Karpas-422 (cell line): ENCODE results near the gene CPSF4L. TPM values are rescaled to one million over a fixed set of nuclear protein-coding genes. Genes with fewer than 3 reads are reported as not detected.

ENCODE experiments used
- DNase-seq: peaks from one replicate; pipeline ENCODE4 v3.0.0-alpha.2; 2015
- H2AFZ ChIP-seq: fragments of 200-600 bp; sonication (generic); 2 replicates; pipeline ENCODE4 v1.6.1; 2014; ENCODE audit warnings: antibody characterized with exemption, low read length, mixed read lengths
- H3K27ac ChIP-seq: fragments of 200-600 bp; sonication (generic); 2 replicates; pipeline ENCODE4 v1.5.1; 2014; ENCODE audit warnings: mild to moderate bottlenecking, low read length, moderate library complexity
- H3K27me3 ChIP-seq: fragments of 200-600 bp; sonication (generic); 2 replicates; pipeline ENCODE4 v1.6.1; 2014; ENCODE audit warnings: low read length, mixed read lengths
- H3K36me3 ChIP-seq: fragments of 200-600 bp; sonication (generic); 2 replicates; pipeline ENCODE4 v1.6.1; 2014; ENCODE audit warnings: low read length, mixed read lengths; ENCODE audit not compliant: insufficient read depth
- H3K4me1 ChIP-seq: fragments of 200-600 bp; sonication (generic); 2 replicates; pipeline ENCODE4 v1.6.1; 2014; ENCODE audit warnings: mild to moderate bottlenecking, low read length, mixed read lengths
- H3K4me2 ChIP-seq: fragments of 200-600 bp; sonication (generic); 2 replicates; pipeline ENCODE4 v1.6.1; 2014; ENCODE audit warnings: low read length, low read depth, mild to moderate bottlenecking; ENCODE audit not compliant: poor library complexity, severe bottlenecking
- H3K4me3 ChIP-seq: fragments of 200-600 bp; sonication (generic); 2 replicates; pipeline ENCODE4 v1.5.1; 2014; ENCODE audit warnings: mild to moderate bottlenecking, antibody characterized with exemption, low read length, mixed read lengths
- H3K79me2 ChIP-seq: fragments of 200-600 bp; sonication (generic); 2 replicates; pipeline ENCODE4 v1.6.1; 2014; ENCODE audit warnings: mild to moderate bottlenecking, low read length, mixed read lengths
- H3K9ac ChIP-seq: fragments of 200-600 bp; sonication (generic); 2 replicates; pipeline ENCODE4 v1.6.0; 2014; ENCODE audit warnings: low read length
- H3K9me2 ChIP-seq: fragments of 200-600 bp; sonication (generic), shearing (Covaris generic); replicated peaks from 2 replicates; pipeline ENCODE4 v1.6.0; 2014; ENCODE audit warnings: mild to moderate bottlenecking, low read length, moderate library complexity; ENCODE audit not compliant: insufficient read depth
- H3K9me3 ChIP-seq: fragments of 300-700, 200-600 bp; sonication (generic); 2 replicates; pipeline ENCODE4 v1.6.1; 2014; ENCODE audit warnings: low read length, mixed read lengths
- H4K20me1 ChIP-seq: fragments of 200-600 bp; sonication (generic); 2 replicates; pipeline ENCODE4 v1.6.1; 2014; ENCODE audit warnings: mild to moderate bottlenecking, antibody characterized with exemption, low read length, low read depth; ENCODE audit not compliant: insufficient read depth
- total RNA-seq: library from RNA; depleted of rRNA; stranded (reverse); fragments of >200 nt; shearing (Covaris generic); gene quantifications from 2 replicates; pipeline ENCODE4 v1.2.3, GENCODE V29; 2014; ENCODE audit warnings: low replicate concordance

Gene CPSF4L
- total RNA-seq, 1 experiment from 2014 or later: not detected

DNA sequence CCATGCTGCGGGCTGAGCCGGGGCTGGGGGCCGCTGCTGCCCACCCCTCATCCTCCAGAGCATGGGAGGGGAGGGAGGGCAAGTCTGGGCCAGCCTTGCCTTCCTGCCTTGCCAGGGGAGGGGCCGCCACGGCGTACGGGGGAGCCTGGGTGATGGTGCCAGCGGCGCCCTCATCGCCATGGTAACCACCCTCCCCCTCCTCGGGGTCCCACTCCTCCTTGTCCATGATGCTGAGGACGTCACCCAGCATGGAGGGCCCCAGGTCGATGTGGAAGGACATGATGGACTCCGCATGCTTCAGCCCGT, 23.9 kb upstream of the CPSF4L start:
- no peaks in the 10 kb centered on the region for H3K9me3 ChIP-seq
- H3K9me2 ChIP-seq: no peaks in the 10 kb centered on the region
- H3K79me2 ChIP-seq: no peaks in the 10 kb centered on the region
- no peak for DNase-seq
- no peak overlapping the region for H2AFZ ChIP-seq
- H3K9ac ChIP-seq: no peak overlapping the region
- H3K4me2 ChIP-seq: no peak overlapping the region
- no peaks in the 10 kb centered on the region for H3K36me3 ChIP-seq
- H3K27ac ChIP-seq: no peak overlapping the region
- no peaks in the 10 kb centered on the region for H4K20me1 ChIP-seq
- H3K4me1 ChIP-seq: peaks cover 16% of the 10 kb centered on the region
- H3K4me3 ChIP-seq: no peak overlapping the region
- H3K27me3 ChIP-seq: no peaks in the 10 kb centered on the region

DNA sequence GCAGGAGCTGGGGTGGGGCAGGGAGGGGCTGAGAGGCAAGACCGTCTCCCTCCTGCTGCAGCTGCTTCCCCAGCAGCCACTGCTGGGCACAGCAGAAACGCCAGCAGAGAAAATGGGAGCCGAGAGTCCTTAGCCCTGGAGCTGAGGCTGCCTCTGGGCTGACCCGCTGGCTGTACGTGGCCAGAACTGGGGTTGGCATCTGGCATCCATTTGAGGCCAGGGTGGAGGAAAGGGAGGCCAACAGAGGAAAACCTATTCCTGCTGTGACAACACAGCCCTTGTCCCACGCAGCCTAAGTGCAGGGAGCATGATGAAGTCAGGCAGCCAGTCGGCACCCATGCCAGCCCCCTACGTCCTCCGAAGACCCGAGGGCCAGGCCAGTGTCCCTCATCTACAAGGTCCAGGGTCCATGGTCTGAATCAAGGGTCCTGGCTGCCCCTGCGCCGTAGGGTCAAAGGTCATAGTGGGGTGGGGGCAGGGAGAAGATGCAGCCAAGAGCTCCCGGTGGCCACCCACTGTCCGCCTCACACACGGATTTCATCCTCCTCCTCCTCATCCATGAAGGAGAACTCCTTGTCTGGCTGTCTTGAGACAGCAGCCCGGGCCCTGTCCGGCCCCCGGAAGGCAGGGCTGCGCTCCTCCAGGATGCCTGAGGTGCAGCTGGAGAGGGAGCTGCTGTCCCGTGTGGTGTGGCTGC, 23.4 kb upstream of the CPSF4L start:
- no peak for DNase-seq
- peaks cover 16% of the 10 kb centered on the region for H3K4me1 ChIP-seq

DNA sequence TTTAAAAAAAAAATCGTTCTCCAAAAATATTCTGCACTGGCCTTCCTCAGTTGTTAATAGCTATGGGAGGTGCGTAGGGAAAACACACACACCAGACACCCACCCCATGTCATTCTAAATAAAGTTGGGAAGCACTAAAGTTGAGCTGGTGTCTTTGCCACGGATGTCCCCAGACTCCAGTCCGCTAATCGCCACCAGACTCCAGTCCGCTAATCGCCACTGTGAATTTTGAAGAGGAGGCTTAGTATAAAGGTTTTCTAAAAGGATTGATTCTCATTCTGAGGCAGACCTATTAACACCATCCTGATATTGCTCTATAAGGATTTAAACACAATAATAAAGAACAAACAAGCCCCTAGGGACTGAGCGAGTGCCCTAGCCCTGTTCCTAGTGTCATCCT, 22.7 kb upstream of the CPSF4L start:
- Histone ChIP-seq H3K9me2 (no peaks in the 10 kb centered on the region), H3K27me3 (no peaks in the 10 kb centered on the region), H3K4me3 (no peak overlapping the region), H3K79me2 (no peaks in the 10 kb centered on the region), H3K9me3 (no peaks in the 10 kb centered on the region), H3K36me3 (no peaks in the 10 kb centered on the region), H3K4me1 (peaks cover 16% of the 10 kb centered on the region), H3K9ac (no peak overlapping the region), H2AFZ (no peak overlapping the region), H3K4me2 (no peak overlapping the region), H3K27ac (no peak overlapping the region), H4K20me1 (no peaks in the 10 kb centered on the region)
- DNase-seq: no peak

More for the DNA sequence above, 23.4 kb upstream of the CPSF4L start:
- no peaks in the 10 kb centered on the region for H3K9me2 ChIP-seq
- no peak overlapping the region for H3K9ac ChIP-seq
- no peaks in the 10 kb centered on the region for H3K9me3 ChIP-seq
- no peaks in the 10 kb centered on the region for H3K79me2 ChIP-seq
- H4K20me1 ChIP-seq: no peaks in the 10 kb centered on the region
- H3K4me2 ChIP-seq: no peak overlapping the region
- H3K27ac ChIP-seq: no peak overlapping the region
- no peaks in the 10 kb centered on the region for H3K27me3 ChIP-seq
- no peak overlapping the region for H2AFZ ChIP-seq
- H3K4me3 ChIP-seq: no peak overlapping the region
- no peaks in the 10 kb centered on the region for H3K36me3 ChIP-seq

DNA sequence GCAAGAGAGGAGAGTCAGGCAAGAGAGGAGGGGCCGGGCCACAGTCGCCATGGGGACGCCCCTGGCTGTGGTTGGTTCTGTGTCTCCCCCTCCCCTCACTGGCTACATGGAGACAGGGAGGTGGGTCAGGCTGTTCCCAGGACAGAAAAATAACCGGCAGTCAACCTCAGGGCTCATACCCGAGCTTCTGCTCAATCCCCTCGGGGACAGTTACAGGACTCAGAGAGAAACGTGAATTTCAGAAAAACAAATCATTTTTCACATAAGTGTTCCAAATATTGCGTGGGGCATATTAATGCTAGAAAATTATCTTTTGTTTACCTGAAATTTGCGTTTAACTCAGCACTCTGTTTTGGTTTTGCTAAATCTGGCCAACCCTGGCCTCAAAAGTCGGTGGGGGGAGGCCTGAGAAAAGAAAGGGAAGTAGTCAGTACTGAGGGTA, 22.2 kb upstream of the CPSF4L start:
- peaks cover 16% of the 10 kb centered on the region for H3K4me1 ChIP-seq
- H4K20me1 ChIP-seq: no peaks in the 10 kb centered on the region
- no peak for DNase-seq
- H3K79me2 ChIP-seq: no peaks in the 10 kb centered on the region
- no peak overlapping the region for H3K4me2 ChIP-seq
- H3K36me3 ChIP-seq: no peaks in the 10 kb centered on the region
- no peak overlapping the region for H2AFZ ChIP-seq
- H3K9me3 ChIP-seq: no peaks in the 10 kb centered on the region
- H3K9ac ChIP-seq: no peak overlapping the region
- no peak overlapping the region for H3K4me3 ChIP-seq
- H3K9me2 ChIP-seq: no peaks in the 10 kb centered on the region
- no peak overlapping the region for H3K27ac ChIP-seq
- H3K27me3 ChIP-seq: no peaks in the 10 kb centered on the region

DNA sequence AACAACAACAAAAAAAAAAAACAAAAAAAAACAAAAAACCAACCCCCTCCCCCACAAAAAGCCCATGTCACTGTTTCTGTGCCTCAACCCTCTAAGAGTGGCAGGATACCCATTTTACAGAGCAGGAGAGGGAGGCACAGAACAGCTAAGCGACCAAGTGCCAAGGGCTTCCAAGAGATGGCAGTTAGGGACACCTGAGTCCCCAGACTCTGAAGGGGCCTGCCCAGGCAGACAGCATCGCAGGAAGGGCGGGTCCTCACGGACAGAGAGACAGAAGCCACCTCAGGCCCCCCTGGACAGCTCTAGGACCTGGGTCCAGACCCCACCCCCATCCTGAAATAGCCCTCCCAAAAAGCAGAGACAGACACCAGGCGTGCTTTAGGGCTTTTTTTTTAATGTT, 21.6 kb upstream of the CPSF4L start:
- Histone ChIP-seq H3K4me2 (no peak overlapping the region), H3K27me3 (no peaks in the 10 kb centered on the region), H3K9ac (no peak overlapping the region), H2AFZ (no peak overlapping the region), H3K4me1 (peaks cover 16% of the 10 kb centered on the region), H3K36me3 (no peaks in the 10 kb centered on the region), H3K4me3 (no peak overlapping the region), H3K9me3 (no peaks in the 10 kb centered on the region), H4K20me1 (no peaks in the 10 kb centered on the region), H3K27ac (no peak overlapping the region), H3K79me2 (no peaks in the 10 kb centered on the region), H3K9me2 (no peaks in the 10 kb centered on the region)
- DNase-seq: no peak

DNA sequence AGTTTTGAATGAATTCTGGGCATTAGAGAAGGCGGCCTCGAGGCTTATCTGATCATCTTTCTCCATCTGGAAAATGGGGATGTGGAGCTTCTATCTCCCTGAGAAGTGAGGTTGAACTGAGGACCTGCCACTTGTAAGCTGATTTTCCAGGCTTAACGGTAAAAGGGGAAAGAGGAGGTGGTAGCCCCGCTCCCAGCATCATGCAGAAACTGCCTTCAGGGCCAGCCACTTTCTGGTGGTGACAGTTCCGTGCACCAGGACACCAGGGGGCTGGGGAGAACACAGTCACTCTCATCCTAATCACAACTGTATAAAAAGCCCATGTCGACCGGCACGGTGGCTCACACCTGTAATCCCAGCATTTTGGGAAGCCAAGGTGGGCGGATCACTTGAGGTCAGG, 20.9 kb upstream of the CPSF4L start:
- Histone ChIP-seq H3K9ac (no peak overlapping the region), H3K27me3 (no peaks in the 10 kb centered on the region), H2AFZ (no peak overlapping the region), H3K9me2 (no peaks in the 10 kb centered on the region), H4K20me1 (no peaks in the 10 kb centered on the region), H3K27ac (no peak overlapping the region), H3K4me3 (no peak overlapping the region), H3K36me3 (no peaks in the 10 kb centered on the region), H3K79me2 (no peaks in the 10 kb centered on the region), H3K4me1 (peaks cover 16% of the 10 kb centered on the region), H3K9me3 (no peaks in the 10 kb centered on the region), H3K4me2 (no peak overlapping the region)
- no peak for DNase-seq

DNA sequence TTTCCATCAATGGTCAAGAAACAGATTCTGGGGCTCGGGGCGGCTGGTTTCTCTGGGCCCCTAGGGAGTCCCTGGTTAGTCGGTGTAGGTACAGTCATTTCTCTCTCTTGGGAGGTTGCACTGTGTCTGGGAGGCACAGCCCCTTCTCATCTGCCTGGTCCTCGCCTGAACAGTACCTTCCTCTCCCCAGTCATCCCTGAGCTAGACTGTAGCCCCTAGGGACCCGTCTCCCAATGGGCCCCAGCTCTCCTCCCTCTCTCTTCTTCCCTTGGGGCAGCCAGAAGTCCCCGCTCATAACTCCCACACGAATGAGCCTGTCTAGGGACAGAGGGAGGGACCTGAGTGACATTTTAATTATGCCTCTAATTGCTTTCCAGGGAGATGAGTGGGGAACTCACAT, 20.2 kb upstream of the CPSF4L start:
- H3K4me1 ChIP-seq: peaks cover 16% of the 10 kb centered on the region
- no peak overlapping the region for H3K4me3 ChIP-seq
- no peak overlapping the region for H3K4me2 ChIP-seq
- no peak for DNase-seq
- H2AFZ ChIP-seq: no peak overlapping the region
- no peaks in the 10 kb centered on the region for H3K9me2 ChIP-seq
- H3K27ac ChIP-seq: no peak overlapping the region
- no peak overlapping the region for H3K9ac ChIP-seq
- H4K20me1 ChIP-seq: no peaks in the 10 kb centered on the region
- no peaks in the 10 kb centered on the region for H3K9me3 ChIP-seq
- H3K27me3 ChIP-seq: no peaks in the 10 kb centered on the region
- H3K36me3 ChIP-seq: no peaks in the 10 kb centered on the region
- H3K79me2 ChIP-seq: no peaks in the 10 kb centered on the region

DNA sequence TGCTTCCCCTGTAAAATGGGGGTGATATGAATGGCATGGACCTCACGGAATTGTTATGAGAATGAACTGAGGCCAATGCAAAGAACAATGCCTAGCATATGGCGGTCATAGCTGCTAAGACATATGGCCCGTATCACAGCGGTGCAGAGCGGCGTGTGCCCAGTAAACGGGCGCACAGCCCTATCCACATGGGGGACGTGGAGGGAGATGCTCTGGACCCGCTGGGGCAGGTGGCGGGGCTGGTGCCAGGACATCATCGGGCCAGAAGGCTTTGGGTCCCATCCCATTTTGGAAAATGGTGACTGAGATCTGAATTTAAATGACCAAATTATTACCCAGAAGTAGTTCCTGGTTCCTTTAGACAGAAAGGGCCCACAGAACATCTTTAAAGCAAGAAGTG, 18.5 kb upstream of the CPSF4L start:
- Histone ChIP-seq H3K4me1 (peaks cover 16% of the 10 kb centered on the region), H3K9me2 (no peaks in the 10 kb centered on the region), H3K36me3 (no peaks in the 10 kb centered on the region), H3K4me2 (no peak overlapping the region), H3K4me3 (no peak overlapping the region), H3K27me3 (no peaks in the 10 kb centered on the region), H3K79me2 (no peaks in the 10 kb centered on the region), H3K9ac (no peak overlapping the region), H4K20me1 (no peaks in the 10 kb centered on the region), H3K27ac (no peak overlapping the region), H2AFZ (no peak overlapping the region), H3K9me3 (no peaks in the 10 kb centered on the region)
- DNase-seq: no peak

DNA sequence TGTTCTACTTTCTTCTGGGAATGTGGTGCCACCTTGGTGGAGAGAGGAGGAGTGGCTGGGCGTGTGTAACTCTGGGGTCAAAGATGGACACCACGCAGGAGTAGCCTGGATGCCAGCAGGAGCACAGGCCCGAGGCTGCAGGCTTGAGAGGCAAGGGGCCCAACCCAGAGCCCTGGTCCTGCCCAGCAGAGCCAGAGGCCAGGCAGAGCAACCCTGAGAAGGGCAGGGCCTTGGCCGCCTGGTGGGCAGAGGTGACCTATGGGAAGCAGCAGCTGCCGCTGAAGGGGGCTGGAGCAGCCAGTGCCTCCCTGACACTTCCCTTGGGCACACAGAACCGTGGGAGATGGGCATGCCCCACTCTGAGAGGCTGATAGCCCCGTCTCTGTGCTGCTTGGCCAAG, 18.0 kb upstream of the CPSF4L start:
- no peak overlapping the region for H3K4me2 ChIP-seq
- no peaks in the 10 kb centered on the region for H3K79me2 ChIP-seq
- H3K36me3 ChIP-seq: no peaks in the 10 kb centered on the region
- no peaks in the 10 kb centered on the region for H3K9me2 ChIP-seq
- H2AFZ ChIP-seq: no peak overlapping the region
- no peak overlapping the region for H3K27ac ChIP-seq
- H4K20me1 ChIP-seq: no peaks in the 10 kb centered on the region
- peaks cover 16% of the 10 kb centered on the region for H3K4me1 ChIP-seq
- no peak overlapping the region for H3K4me3 ChIP-seq
- no peaks in the 10 kb centered on the region for H3K9me3 ChIP-seq
- no peak overlapping the region for H3K9ac ChIP-seq
- H3K27me3 ChIP-seq: no peaks in the 10 kb centered on the region
- no peak for DNase-seq
